K562 treated with DMSO at 1 percent for 48 hours (cell line): ENCODE data around the gene KRTDAP. TPM values are rescaled to one million over a fixed set of nuclear protein-coding genes. Genes with fewer than 3 reads are reported as not detected.

Experiments
- total RNA-seq: library from RNA; unstranded; fragments of 300-600 nt; gene quantifications from 2 replicates; pipeline ENCODE4 v1.2.3, GENCODE V29; 2022; ENCODE audit warnings: low replicate concordance; ENCODE audit errors: extremely low read depth

The KRTDAP gene, protein sequence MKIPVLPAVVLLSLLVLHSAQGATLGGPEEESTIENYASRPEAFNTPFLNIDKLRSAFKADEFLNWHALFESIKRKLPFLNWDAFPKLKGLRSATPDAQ
- total RNA-seq, result not detected in 2 replicates

DNA sequence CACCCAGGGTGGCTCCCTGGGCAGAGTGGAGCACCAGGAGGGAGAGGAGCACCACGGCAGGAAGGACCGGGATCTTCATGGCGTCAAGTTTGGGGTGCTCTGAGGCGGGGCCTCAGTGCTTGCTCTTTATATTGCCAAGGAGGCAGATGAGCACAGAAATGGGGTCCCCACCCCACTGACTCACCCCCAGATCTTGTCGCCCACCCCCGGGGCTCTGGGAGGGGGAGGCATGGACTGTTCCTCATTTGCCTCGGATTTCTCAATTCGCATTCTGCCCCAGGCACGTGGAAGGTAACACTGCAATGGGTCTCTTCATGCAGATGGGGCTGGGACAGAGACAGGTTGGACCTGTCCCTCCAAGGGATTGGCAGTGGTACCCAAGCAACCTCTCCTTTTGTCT, at the start of gene KRTDAP:
Gene KRTDAP (minus strand): TSS at position 101 of the 400 bp plus-strand sequence. CDS start 22 bp downstream, at position 79.

DNA sequence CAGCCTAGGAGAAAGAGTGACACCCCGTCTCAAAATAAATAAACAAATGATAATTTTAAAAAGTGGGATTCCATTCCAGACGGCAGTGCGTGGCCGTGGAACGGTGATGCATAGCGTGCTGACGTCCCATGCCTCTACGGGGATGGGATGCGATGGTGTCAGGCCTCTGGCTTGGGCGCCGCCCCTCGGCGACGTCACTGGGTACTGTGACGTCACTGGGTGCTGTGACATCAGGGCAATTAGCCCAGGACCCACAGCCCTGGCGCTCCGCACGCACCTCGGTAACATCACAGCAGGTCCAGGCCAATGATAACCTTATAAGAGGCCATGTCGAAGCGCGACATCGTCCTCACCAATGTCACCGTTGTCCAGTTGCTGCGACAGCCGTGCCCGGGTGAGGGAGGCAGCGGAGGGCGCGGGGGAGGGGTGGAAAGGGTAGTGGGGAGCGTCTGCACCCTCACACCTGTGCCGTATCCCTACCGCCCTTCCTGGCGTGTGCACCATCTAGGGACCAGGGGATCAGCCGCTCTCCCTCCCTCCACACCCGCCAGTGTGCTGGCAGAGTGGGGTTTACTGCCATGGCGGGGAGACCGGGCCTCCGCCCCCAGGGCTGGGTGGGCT, 43.0 kb upstream of the KRTDAP start, which contains the start of gene GAPDHS:
Gene GAPDHS (plus strand): TSS at position 256 of the 621 bp plus-strand sequence. CDS start 72 bp downstream, at position 328.

DNA sequence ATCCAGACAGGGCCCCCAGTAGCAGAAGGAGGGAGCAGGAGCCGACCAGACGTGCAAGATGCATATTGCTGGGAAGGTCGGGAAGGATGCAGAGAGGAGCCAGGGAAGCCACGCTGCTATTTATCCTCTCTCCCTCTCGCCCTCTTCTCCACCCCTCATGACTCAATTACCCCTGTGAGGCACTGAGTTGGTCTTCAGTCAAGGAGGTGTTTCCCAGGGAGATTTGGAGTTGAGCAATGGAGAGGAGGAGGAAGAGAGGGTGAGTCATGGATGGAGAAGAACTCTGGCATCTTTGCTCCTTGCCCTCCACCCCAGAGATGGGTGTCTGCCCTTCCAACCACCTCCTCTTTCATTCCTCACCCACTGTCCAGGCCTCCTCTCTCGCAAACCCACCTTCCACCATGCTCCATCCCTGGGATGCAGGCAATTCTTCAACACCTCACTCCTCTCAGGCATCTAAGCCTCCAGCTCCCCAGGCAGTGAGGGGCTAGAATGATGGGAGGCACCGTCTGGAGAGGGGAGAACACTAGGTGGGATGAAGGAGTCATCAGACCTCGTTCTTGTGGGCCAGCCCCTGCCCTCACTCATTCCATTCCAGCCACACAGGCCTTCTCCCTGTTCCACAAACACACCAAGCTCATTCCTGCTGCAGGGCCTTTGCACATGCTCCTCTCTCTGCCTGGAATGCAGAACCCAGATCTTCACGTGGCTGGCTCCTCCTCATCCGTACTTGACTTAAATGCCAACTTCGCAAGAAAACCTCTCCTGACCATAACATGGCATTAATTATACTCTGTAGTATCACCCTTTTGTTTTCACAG, 38.2 kb upstream of the KRTDAP start, which contains the start of gene SBSN:
Gene SBSN (minus strand): TSS at position 94 of the 821 bp plus-strand sequence. CDS start 30 bp downstream, at position 64.

DNA sequence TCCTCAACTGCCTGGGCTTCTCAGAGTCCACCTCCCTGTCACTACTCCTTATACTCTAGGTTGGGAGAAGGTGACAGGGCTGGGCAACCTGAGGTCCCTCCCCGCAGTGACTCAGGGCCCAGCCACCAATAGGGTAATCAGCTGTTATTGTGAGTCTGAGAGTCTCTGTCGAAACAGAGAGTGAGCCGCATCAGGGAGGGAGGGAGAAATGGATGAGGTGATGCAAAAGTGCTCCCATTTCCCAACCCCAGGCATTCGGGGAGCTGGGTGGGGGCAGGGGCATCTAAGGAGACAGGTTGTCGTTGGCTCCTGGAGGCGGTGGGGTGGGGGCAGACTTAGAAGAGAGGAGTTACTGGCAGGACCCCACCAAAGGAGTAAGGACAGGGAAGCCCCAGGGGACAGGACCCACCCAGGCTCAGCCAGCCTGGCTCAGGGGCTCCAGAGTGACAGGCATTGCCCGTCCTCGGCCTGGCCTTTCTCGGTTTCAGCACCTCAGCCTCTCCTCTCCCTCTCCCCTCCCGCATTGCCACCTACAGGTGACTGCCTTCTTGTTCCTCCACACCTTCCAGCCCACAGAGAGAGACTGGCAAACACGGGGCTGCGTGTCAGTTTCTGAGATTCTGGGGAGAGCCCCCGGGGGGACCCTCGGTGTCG, 23.5 kb upstream of the KRTDAP start, which contains the start of gene DMKN:
Gene DMKN (minus strand): TSS at position 22 of the 654 bp plus-strand sequence. CDS start 174 bp downstream, outside the sequence.

DNA sequence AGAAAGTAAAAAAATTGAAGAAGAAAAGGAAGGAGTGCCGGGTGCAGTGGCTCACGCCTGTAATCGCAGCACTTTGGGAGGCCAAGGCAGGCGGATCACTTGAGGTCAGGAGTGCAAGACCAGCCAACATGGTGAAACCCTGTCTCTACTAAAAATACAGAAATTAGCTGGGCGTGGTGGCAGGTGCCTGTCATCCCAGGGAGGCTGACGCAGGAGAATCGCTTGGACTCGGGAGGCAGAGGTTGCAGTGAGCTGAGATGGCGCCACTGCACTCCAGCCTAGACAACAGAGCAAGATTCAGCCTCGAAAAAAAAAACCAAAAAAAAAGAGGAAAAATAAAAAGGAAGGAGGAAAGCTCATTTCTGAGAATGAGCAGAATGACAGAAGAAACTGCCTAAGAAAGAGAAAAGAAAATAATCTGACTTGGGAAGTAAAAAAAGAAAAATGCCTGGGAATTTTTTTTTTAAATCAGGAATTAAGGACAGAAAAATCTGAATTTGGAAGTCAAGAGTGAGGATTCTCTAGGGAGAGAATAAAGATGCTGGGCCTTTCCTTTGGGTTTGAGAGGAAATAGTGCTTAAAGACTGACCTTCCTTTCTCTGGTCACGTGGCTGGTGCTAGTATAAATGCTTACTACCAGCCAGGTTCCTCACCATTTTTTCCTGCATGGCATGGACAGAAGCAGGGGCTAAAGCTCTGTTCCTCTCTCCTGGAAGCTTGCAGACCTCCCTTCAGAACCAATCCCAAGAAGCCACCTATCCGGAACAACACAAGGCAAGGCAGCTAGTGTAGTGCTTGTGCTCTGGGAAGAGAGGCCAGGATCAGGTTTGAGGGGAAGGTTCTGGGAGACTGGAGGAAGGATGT, 42.4 kb downstream of the KRTDAP start, which contains the start of gene FFAR2:
Gene FFAR2 (plus strand): TSS at position 652 of the 864 bp plus-strand sequence. CDS start 1,458 bp downstream, outside the sequence.

Other genes with a start within 250 kb of the KRTDAP start
- gene LSR, start 241.5 kb downstream of the KRTDAP start, total RNA-seq, result not detected in 2 replicates
- not detected in 2 replicates for gene USF2, start 221.5 kb downstream of the KRTDAP start, total RNA-seq
- not detected in 2 replicates for gene HAMP, start 207.9 kb downstream of the KRTDAP start, total RNA-seq
- gene MAG, start 198.3 kb downstream of the KRTDAP start, total RNA-seq, result not detected in 2 replicates
- gene CD22, start 161.3 kb downstream of the KRTDAP start, total RNA-seq, result not detected in 2 replicates
- not detected in 2 replicates for gene FFAR1, start 142.6 kb downstream of the KRTDAP start, total RNA-seq
- not detected in 2 replicates for gene FFAR3, start 132.0 kb downstream of the KRTDAP start, total RNA-seq
- not detected in 2 replicates for gene GPR42, start 119.4 kb downstream of the KRTDAP start, total RNA-seq
- not detected in 2 replicates for gene FFAR2, start 42.2 kb downstream of the KRTDAP start, total RNA-seq
- gene DMKN, start 23.2 kb upstream of the KRTDAP start, total RNA-seq, result not detected in 2 replicates
- not detected in 2 replicates for gene SBSN, start 37.8 kb upstream of the KRTDAP start, total RNA-seq
- gene GAPDHS, start 43.0 kb upstream of the KRTDAP start, total RNA-seq, result not detected in 2 replicates
- gene TMEM147, start 55.2 kb upstream of the KRTDAP start, total RNA-seq, result not detected in 2 replicates
- gene ATP4A, start 73.2 kb upstream of the KRTDAP start, total RNA-seq, result not detected in 2 replicates
- gene PMIS2, start 95.7 kb upstream of the KRTDAP start, total RNA-seq, result not detected in 2 replicates
- gene HAUS5, start 122.3 kb upstream of the KRTDAP start, total RNA-seq, result not detected in 2 replicates
- gene RBM42, start 138.6 kb upstream of the KRTDAP start, total RNA-seq, result not detected in 2 replicates
- gene ETV2, start 151.3 kb upstream of the KRTDAP start, total RNA-seq, result not detected in 2 replicates
- not detected in 2 replicates for gene COX6B1, start 157.9 kb upstream of the KRTDAP start, total RNA-seq
- gene UPK1A, start 176.1 kb upstream of the KRTDAP start, total RNA-seq, result not detected in 2 replicates
- gene ZBTB32, start 214.1 kb upstream of the KRTDAP start, total RNA-seq, result not detected in 2 replicates
- gene KMT2B, start 227.5 kb upstream of the KRTDAP start, total RNA-seq, result 67.8 TPM in 1 of 2 replicates, not detected in the other